Testis (tissue), 3 donors: ENCODE results near the gene TXNDC16. TPM values are rescaled to one million over a fixed set of nuclear protein-coding genes. Genes with fewer than 3 reads are reported as not detected.
A peak's percentile ranks its signal among the peaks of the same experiment; 100 is the strongest.

Experiments
- DNase-seq: peaks from one replicate; pipeline ENCODE4 v3.0.0-alpha.2; 2019
- H3K27ac ChIP-seq, 2 donors: fragments of 200-600 bp; sonication (generic); one replicate each; pipeline ENCODE4 v1.5.1; 2019
- H3K27me3 ChIP-seq: fragments of 200-600 bp; sonication (generic); one replicate; pipeline ENCODE4 v1.5.1; 2019
- H3K36me3 ChIP-seq: fragments of 200-600 bp; sonication (generic); one replicate; pipeline ENCODE4 v1.5.1; 2017; ENCODE audit warnings: low read depth; ENCODE audit errors: missing control alignments
- H3K4me1 ChIP-seq: fragments of 200-600 bp; sonication (generic); one replicate; pipeline ENCODE4 v1.5.1; 2019
- H3K4me3 ChIP-seq, 2 donors: fragments of 200-600 bp; sonication (generic); one replicate each; pipeline ENCODE4 v1.5.1; 2017 to 2019
- H3K9me3 ChIP-seq: fragments of 200-600 bp; sonication (generic); one replicate; pipeline ENCODE4 v1.5.1; 2017
- POLR2A ChIP-seq: fragments of 450-650 bp; IDR thresholded peaks from one replicate; pipeline ENCODE4 v1.6.1; 2017; ENCODE audit warnings: antibody characterized with exemption, mild to moderate bottlenecking, moderate library complexity
- WGBS, 2 donors: methylation state at CpG; one replicate each; pipeline ENCODE4 v1.1.5; 2018; 5-methylcytosine and 5-hydroxymethylcytosine counted together
- intact Hi-C: fragments of 100-400 bp; cut with DNase I; formaldehyde crosslinking; loops from one replicate; pipeline ENCODE4 v1.15.1; 2023; ENCODE audit warnings: low total_unique reads
- polyA plus RNA-seq: library from polyadenylated mRNA; stranded (reverse); fragments of 350-450 nt; fragmentation: Illumina TruSeq; extraction: RNeasy Lipid Tissue Mini Kit (QIAGEN cat#74804); gene quantifications from one replicate; pipeline ENCODE4 v1.2.3, GENCODE V29; 2014; ENCODE audit warnings: low read depth, low replicate concordance; ENCODE audit not compliant: insufficient read depth
- total RNA-seq, 2 donors: library from RNA; depleted of rRNA; stranded (reverse); fragments of >200 nt; gene quantifications; one replicate each; pipeline ENCODE4 v1.2.3, GENCODE V29; 2016
- TF ChIP-seq, protein P1 (sequence below), 3 experiments: fragments of 450-650 bp in 2 of 3; fragments of 200-600 bp in 1 of 3; sonication (generic) in 1 of 3; IDR thresholded peaks; one replicate each; pipeline ENCODE4 v1.5.1; 2016 to 2019; ENCODE audit warnings: antibody characterized with exemption in 3 of 3, mild to moderate bottlenecking in 2 of 3, moderate library complexity in 1 of 3

TXNDC16 gene
- total and polyA plus RNA-seq, 3 donors from 2014 or later, result 11.9 to 21.5 (median 15.8) TPM

DNA sequence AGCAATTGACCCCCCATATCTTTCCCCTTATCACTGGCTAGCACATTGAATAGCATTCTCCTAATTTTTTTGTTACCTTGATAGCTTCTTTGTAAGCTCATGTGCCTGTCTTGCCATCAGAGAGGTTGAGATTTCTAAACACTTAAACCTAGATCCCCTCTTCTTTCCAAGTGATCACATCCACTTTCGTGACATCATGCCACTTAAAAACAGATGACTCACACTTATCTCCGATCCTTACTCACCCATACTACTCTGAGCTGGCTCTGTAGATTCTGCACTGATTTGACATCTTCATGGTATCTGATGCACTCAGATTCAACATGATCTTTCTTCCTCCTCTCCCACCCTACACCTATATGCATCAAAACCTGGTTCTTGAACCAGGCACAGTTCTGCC is 10.8 kb upstream of the TXNDC16 start:
- Histone ChIP-seq H3K9me3 (no peaks in the 10 kb centered on the region), H3K27me3 (no peaks in the 10 kb centered on the region), H3K4me1 (no peaks in the 10 kb centered on the region), H3K4me3 (no peak overlapping the region), H3K36me3 (no peaks in the 10 kb centered on the region), H3K27ac (no peak overlapping the region)
- no peak for TF ChIP-seq POLR2A
- TF ChIP-seq, protein P1, sequence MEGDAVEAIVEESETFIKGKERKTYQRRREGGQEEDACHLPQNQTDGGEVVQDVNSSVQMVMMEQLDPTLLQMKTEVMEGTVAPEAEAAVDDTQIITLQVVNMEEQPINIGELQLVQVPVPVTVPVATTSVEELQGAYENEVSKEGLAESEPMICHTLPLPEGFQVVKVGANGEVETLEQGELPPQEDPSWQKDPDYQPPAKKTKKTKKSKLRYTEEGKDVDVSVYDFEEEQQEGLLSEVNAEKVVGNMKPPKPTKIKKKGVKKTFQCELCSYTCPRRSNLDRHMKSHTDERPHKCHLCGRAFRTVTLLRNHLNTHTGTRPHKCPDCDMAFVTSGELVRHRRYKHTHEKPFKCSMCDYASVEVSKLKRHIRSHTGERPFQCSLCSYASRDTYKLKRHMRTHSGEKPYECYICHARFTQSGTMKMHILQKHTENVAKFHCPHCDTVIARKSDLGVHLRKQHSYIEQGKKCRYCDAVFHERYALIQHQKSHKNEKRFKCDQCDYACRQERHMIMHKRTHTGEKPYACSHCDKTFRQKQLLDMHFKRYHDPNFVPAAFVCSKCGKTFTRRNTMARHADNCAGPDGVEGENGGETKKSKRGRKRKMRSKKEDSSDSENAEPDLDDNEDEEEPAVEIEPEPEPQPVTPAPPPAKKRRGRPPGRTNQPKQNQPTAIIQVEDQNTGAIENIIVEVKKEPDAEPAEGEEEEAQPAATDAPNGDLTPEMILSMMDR (IDR thresholded peaks at IDR 0.05), result no peak
- 87 to 93% methylated on average over 2 of the region's 2 CpGs for WGBS, 2 donors
- no peak for DNase-seq
- intact Hi-C loops, result no loop called here

DNA sequence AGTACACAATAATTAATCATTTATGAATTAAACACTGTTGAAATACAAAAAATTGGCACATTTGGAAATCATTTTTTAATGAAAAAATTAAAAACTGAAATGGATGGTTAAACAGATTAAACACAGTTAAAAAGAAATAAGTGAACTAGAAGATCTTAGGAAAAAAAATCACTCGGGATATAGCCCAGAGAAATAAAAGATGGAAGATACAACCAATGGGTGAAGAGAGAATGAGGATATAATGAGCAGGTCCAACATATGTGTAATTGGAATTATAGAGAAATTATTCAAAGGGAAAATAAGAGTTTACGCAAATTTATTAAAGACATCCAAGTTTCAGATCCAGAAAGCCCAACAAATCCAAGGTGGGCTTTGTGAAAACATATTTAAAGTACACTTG is 6.4 kb upstream of the TXNDC16 start:
- no peaks in the 10 kb centered on the region for H3K36me3 ChIP-seq
- H3K9me3 ChIP-seq, result no peaks in the 10 kb centered on the region
- no peak overlapping the region for H3K27ac ChIP-seq
- DNase-seq, result no peak
- intact Hi-C loops, result no loop called here
- peaks cover 9% of the 10 kb centered on the region for H3K4me1 ChIP-seq
- 95 to 96% methylated on average over 2 of the region's 2 CpGs for WGBS, 2 donors
- no peaks in the 10 kb centered on the region for H3K27me3 ChIP-seq
- TF ChIP-seq, protein P1 (IDR thresholded peaks at IDR 0.05), result no peak
- no peak for TF ChIP-seq POLR2A
- no peak overlapping the region for H3K4me3 ChIP-seq

DNA sequence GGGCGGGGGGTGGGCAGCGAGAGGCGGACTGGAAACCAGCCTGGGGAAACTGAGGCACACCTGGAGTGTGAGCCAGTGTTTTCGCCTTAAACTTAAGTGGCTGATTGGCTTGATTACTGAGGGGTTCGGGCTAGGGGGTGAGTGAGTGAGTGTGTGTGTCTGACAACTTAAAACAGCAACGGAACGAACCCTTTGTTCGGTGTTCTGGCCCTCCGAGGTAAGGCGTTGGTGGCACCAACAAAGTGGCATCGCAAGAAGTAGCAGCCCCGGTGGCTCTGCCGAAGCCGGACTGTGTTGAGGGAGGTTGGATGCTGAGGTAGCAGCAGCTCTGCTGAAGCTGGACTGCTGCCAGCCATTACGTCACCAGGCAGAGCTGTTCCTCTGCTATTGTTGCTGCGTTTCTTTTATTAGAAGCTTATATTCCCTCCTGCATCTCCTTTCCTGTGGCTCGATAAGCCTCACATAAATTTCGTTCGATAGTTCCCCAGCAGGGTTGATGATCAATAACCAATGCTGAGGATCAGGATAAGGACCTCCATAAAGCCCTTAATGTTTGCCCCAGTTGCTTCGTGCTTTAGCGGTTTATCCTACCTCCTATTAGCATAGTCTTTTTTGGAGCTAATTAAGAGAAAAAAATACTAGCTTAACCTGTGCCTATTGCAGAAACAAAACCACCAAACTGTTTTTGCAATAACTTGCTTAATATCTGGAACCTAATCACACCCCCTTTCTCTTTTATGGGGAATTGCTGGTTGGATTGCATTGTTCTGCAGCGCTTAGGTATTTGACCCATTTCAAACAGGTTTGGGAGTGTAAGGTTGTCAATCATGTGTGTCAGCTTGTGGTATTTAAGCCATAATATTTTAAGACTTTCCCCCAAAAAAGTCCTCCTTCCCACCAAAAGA is 1.6 kb upstream of the TXNDC16 start:
- intact Hi-C loops, result no loop called here
- Histone ChIP-seq H3K27me3 (no peaks in the 10 kb centered on the region), H3K36me3 (no peaks in the 10 kb centered on the region), H3K9me3 (no peaks in the 10 kb centered on the region), H3K27ac (peak overlapping the region; percentile 82 to 89), H3K4me1 (peaks cover 19% of the 10 kb centered on the region), H3K4me3 (peak overlapping the region; percentile 68 to 75)
- peak; percentile 90 for DNase-seq
- TF ChIP-seq POLR2A, result no peak
- TF ChIP-seq, protein P1 (IDR thresholded peaks at IDR 0.05), result no peak
- WGBS, 2 donors, result 5% methylated on average over 20 to 22 of the region's 22 CpGs

DNA sequence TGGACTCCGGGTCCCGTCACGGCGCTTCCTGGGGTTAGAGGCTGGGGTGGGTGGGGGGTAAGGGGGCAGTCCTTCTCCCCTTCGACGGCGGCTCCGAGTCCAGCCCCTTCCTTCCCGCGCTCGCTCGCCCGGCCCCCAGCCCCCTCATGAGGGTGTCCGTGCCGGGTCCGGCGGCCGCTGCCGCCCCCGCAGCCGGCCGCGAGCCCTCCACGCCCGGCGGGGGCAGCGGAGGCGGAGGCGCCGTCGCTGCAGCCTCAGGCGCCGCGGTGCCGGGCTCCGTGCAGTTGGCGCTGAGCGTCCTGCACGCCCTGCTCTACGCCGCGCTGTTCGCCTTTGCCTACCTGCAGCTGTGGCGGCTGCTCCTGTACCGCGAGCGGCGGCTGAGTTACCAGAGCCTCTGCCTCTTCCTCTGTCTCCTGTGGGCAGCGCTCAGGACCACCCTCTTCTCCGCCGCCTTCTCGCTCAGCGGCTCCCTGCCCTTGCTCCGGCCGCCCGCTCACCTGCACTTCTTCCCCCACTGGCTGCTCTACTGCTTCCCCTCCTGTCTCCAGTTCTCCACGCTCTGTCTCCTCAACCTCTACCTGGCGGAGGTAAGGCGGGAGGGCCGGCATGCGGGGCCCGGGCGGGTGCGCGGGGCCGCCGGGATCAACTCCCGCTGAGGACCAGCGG is 831 bp upstream of the TXNDC16 start:
- WGBS, 2 donors, result 0 to 1% methylated on average over 13 to 59 of the region's 69 CpGs
- Histone ChIP-seq H3K4me3 (peak overlapping the region; percentile 68 to 75), H3K9me3 (no peaks in the 10 kb centered on the region), H3K27ac (peak overlapping the region; percentile 82 to 89), H3K27me3 (no peaks in the 10 kb centered on the region), H3K4me1 (peaks cover 19% of the 10 kb centered on the region), H3K36me3 (no peaks in the 10 kb centered on the region)
- TF ChIP-seq, protein P1 (IDR thresholded peaks at IDR 0.05), result no peak
- TF ChIP-seq POLR2A, result no peak
- intact Hi-C loops, result no loop called here
- peak; percentile 36 for DNase-seq
